RWPE1 (cell line): ENCODE data around the gene TOMM20.

Source experiments
- CTCF ChIA-PET: fragments of 350-600 bp; sonication (Branson Sonifier 250); formaldehyde crosslinking; extraction: SDS; loops from one replicate; lab custom pipeline; 2021; lab: Yijun Ruan, JAX
- POLR2A ChIA-PET: fragments of 400-600 bp; formaldehyde crosslinking; extraction: SDS; loops from one replicate; lab custom pipeline; 2020; ENCODE audit warnings: antibody characterized with exemption; ENCODE audit not compliant: low non-redundant PET; lab: Yijun Ruan, JAX
- DNase-seq: peaks from one replicate; pipeline ENCODE4 v3.0.0; 2012; ENCODE audit warnings: low spot score
- H3K27ac ChIP-seq: fragments of 450-650 bp; 2 replicates; pipeline ENCODE4 v1.5.1; 2017
- CTCF ChIP-seq: fragments of 450-650 bp; conservative IDR thresholded peaks from 2 replicates; pipeline ENCODE4 v1.5.1; 2017; ENCODE audit warnings: low read depth, mild to moderate bottlenecking

TOMM20 gene

GRCh38 chr1:235128456-235129328 lies at the start of gene TOMM20:
TSS of gene TOMM20 (minus strand) at chr1:235128837. CDS start at chr1:235128715, 122 bp downstream.
- H3K27ac ChIP-seq, result peak within 1 kb of the TSS; percentile 85
- CTCF ChIA-PET, result interaction anchor here (0.6 kb wide), 1 partner anchor 514 kb away, joined by 3 read pairs; no protein-coding TSS in a partner anchor
- POLR2A ChIA-PET, result interaction anchor here (0.5 to 0.6 kb wide), 2 partner anchors 30 to 302 kb away, joined by 4 read pairs; no protein-coding TSS in a partner anchor
- DNase-seq, result peak; percentile 96
- no peak for TF ChIP-seq CTCF

- POLR2A ChIA-PET, result no interaction called here
- CTCF ChIA-PET, result interaction anchor here (0.6 kb wide), 1 partner anchor 20 kb away, joined by 3 read pairs; no protein-coding TSS in a partner anchor
- no peak for DNase-seq
- no peak overlapping the region for H3K27ac ChIP-seq
- TF ChIP-seq CTCF, result no peak
Measured at GRCh38 chr1:235176486-235176885, 47.8 kb upstream of the TOMM20 start.

- DNase-seq, result peak; percentile 17
- 0 out of 2 replicates have a peak overlapping the region, but pooled peaks have one; percentile 9 for H3K27ac ChIP-seq
- POLR2A ChIA-PET, result no interaction called here
- CTCF ChIA-PET, result no interaction called here
- TF ChIP-seq CTCF, result no peak
Measured at GRCh38 chr1:235169986-235170385, 41.3 kb upstream of the TOMM20 start.

GRCh38 chr1:235168375-235168774 lies 39.7 kb upstream of the TOMM20 start:
- no peak for DNase-seq
- ChIA-PET POLR2A (no interaction called here), CTCF (interaction anchor here (0.7 kb wide), 1 partner anchor 278 kb away, joined by 6 read pairs; no protein-coding TSS in a partner anchor)
- no peak for TF ChIP-seq CTCF
- H3K27ac ChIP-seq, result no peak overlapping the region

- ChIA-PET CTCF (no interaction called here), POLR2A (interaction anchor here (0.6 to 0.7 kb wide), 2 partner anchors 17 to 719 kb away, joined by 3 to 4 read pairs; no protein-coding TSS in a partner anchor)
- no peak for DNase-seq
- peak overlapping the region; percentile 91 for H3K27ac ChIP-seq
- no peak for TF ChIP-seq CTCF
Measured at GRCh38 chr1:235161685-235162327, 33.2 kb upstream of the TOMM20 start.
